GM12873 (cell line): ENCODE measurements around the gene MICU2.

Experiments used
- CTCF ChIP-seq: IDR thresholded peaks from 2 replicates; pipeline ENCODE4 v1.5.1; 2012; ENCODE audit warnings: low read depth, mild to moderate bottlenecking, moderate library complexity, low read length, control low read depth; ENCODE audit not compliant: insufficient read depth; ENCODE audit errors: missing control alignments

The MICU2 gene

GRCh38 chr13:21541271-21541670, 62.7 kb downstream of the MICU2 start:
- TF ChIP-seq CTCF, result no peak

- TF ChIP-seq CTCF, result no peak
Observed at GRCh38 chr13:21539687-21540086, 64.3 kb downstream of the MICU2 start.

DNA sequence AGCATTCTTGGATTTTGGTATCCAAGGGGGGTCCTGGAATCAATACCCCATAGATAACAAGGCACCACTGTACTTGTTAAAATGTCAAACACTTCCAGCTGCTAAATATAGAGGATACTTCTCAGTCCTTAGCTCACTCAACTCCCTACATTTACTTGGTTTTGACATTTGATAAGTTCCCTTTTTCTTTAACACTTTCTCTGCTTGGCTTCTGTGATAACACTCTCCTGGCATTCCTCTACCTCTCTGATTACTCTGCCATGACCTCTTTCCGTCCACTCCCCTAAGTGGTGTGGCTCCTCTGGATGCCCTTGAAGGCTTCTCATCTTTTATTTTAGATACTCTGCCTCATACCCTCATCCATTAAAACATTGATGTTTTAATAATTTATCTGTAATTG, 65.2 kb downstream of the MICU2 start:
- no peak for TF ChIP-seq CTCF

GRCh38 chr13:21538280-21538679, 65.7 kb downstream of the MICU2 start:
- TF ChIP-seq CTCF, result no peak

DNA sequence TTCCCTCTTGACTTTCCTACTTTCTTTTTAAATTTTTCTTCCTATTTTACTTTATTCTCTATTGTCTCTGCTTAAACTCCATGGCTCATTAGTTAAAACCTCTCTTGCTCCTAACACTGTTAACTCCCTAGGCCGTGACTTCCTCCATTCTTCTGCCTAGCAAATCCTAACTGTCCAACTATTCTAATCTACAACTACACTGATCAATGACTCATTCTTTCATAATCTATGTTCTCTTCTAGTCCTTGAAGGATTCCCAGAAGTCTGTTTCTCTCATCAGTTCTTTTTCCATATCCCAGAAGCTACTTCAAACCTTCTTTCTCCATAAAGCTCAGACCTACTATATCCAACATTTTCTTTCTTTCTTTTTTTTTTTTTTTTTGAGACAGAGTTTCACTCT, 66.9 kb downstream of the MICU2 start:
- TF ChIP-seq CTCF, result no peak

DNA sequence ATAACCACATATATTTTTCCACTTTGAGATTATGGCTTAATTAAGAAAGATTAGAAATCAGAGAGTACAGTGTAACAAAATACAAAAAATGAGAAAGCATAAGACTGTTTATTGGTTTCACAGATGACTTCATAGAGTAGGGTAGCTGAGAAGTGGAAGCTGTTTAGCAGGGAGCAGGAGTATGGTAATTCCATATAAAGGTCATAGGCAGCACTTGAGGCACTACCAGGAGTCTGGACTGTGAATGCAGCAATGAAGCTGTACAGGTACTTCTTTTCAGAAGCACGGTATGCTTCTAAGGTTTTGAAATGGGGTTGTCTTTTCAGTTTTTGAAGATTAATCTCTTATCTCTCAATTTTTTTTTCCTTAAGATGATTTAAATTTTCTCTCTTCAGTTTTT, 69.2 kb downstream of the MICU2 start:
- no peak for TF ChIP-seq CTCF

- TF ChIP-seq CTCF, result no peak
Observed at GRCh38 chr13:21531455-21531854, 72.5 kb downstream of the MICU2 start.
